NCI-H1930 (cell line): ENCODE results near the gene ETV4.

Source experiments
- DNase-seq, 2 experiments: peaks; one replicate each; lab custom pipeline; 2025; lab: John Stamatoyannopoulos, UW

Gene ETV4

GRCh38 chr17:43543771-43544575 lies 2.2 kb downstream of the ETV4 start:
- DNase-seq = no peak

DNA sequence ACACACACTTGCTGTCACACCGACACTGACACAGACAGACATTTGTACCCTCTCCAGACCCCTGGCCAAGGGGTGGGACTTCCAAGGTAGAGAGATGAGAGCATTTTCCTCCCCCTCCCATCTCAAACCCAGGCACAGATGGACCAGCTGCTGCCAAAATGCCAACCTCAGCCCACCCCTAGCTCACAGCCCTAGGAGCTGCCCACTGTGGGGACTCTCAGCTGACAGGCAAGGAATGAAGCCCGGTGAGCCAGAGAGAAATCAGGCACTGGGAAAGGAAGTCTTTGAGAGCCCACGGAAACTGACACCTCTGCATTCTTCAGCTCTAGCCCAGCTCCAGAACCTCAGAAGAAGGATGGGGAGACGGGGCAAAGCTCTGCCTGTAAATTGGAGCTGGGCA lies 2.8 kb downstream of the ETV4 start:
- no peak for DNase-seq

GRCh38 chr17:43542859-43543258 lies 3.3 kb downstream of the ETV4 start:
- DNase-seq = no peak

DNA sequence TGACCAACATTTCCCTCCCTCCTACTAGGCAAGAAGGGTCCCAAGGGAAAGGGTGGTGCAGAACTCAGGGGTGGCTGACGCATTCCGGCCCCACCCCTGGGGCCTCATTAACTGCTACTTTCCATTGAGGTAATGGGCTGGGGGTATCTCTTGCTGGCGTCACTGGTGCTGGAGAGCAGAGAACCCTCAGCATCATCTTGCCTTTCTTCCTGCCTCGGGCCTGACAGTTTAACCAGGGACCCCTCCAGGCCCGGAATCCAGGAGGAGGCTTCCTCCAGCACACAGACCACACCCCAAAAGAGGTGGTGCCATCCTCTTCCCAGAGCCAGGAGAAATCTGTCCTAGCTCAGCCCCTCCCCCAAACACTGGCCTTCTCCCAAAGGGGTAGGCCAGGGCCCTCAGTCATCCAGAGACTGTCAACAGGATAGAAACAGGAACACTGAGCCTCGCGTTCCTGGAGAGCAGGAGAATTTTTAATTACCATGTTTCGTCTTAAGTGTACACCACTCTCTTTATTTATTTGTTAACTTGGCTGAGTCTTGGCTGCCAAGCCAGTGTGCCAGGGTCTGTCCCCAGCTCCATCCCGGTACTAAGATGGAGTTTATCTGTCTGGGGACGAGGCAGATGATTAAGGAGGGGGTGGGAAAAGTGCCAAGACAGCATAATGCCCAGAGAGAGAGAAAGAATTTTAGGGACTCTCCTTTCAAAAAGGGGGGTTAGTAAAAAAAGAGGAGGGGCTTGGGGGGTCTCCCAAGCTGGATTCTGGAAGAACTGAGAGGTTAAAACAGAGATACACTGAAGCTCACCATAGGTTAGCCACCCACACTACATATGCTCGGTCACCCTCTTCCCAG lies 5.1 kb downstream of the ETV4 start:
- DNase-seq = no peak

DNA sequence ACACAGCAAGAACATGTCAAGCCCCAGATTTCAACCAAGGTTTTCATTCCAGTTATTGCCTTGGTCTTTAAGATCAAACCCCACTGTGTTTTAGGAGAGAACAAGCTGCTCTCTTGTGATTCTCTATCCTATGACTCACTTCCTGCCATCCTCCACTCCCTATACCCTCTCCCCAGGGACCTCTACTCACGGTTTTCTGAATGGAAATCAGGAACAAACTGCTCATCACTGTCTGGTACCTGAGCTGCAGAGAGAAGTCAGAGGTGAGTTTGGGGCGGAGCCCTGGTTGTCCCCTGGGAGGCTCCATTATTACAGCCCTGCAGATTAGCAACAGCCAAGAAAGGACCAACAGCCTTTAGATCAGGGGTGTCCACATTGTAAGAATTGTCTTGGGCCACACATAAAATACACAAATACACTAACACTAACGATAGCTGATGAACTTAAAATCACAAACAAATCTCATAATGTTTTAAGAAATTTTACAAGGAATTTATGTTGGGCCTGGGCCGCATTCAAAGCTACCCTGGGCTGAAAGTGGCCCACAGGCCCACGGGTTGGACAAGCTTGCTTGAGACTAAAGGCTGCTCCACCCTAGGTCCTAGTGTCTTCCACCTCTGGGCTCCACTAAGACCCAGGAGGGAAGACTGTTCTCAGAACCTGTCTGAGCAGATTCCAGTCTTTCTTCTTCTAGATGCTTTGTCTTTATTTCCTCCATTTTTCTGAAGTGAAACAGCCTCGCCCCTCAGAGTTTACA lies 9.7 kb downstream of the ETV4 start:
- DNase-seq = peak in 1 of 2 experiments; percentile 7

- DNase-seq = no peak
These were observed 11.2 kb downstream of the ETV4 start for GRCh38 chr17:43534909-43535308.

GRCh38 chr17:43533699-43534098 lies 12.4 kb downstream of the ETV4 start:
- DNase-seq = no peak

DNA sequence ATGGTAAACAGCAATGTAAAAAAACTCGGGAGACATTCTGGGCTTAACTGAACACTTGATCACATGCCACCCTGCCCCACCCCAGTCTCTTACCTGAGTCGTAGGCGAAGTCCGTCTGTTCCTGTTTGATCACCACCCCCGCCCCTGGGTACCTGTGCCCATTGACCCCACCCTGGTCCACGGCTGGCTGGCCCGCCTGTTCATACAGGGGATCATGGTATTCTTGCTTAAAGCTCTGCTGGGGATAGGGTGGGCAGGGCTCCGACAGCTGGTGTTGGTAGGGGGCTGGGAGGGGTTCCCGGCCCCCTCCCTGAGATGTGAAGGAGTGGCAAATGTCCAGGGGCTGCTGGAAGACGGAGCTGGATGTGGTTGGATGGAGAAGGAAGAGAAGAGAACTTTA lies 13.6 kb downstream of the ETV4 start:
- no peak for DNase-seq

DNA sequence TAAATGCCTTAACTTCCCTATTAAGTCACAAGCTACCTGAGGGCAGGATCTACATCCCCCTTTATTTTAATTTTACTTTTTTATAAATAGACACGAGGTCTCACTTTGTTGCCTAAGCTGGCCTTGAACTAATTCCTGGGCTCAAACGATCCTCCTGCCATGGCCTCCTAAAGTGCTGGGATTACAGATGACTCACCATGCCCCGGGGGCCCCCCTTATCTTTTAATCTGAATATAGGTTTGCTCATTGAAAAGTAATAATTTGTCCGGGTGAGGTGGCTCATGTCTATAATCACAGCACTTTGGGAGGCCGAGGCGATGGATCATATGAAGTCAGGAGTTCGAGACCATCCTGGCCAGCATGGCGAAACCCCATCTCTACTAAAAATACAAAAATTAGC lies 14.2 kb downstream of the ETV4 start:
- DNase-seq = no peak

DNA sequence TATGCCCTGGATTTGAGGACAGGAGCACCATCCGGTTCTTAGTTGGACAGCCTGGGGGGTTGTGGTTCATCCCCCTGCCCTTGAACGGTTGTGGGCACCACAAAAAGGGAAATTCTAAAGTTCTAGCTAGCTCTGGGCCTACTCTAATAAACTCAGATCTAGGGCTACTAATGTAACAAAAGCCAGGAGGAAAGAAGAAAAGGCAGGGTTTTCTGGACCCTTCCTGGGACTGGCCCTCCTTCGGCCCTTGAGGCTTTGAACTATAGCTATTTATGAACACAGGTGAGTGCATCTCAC lies 15.1 kb downstream of the ETV4 start:
- DNase-seq = no peak

DNA sequence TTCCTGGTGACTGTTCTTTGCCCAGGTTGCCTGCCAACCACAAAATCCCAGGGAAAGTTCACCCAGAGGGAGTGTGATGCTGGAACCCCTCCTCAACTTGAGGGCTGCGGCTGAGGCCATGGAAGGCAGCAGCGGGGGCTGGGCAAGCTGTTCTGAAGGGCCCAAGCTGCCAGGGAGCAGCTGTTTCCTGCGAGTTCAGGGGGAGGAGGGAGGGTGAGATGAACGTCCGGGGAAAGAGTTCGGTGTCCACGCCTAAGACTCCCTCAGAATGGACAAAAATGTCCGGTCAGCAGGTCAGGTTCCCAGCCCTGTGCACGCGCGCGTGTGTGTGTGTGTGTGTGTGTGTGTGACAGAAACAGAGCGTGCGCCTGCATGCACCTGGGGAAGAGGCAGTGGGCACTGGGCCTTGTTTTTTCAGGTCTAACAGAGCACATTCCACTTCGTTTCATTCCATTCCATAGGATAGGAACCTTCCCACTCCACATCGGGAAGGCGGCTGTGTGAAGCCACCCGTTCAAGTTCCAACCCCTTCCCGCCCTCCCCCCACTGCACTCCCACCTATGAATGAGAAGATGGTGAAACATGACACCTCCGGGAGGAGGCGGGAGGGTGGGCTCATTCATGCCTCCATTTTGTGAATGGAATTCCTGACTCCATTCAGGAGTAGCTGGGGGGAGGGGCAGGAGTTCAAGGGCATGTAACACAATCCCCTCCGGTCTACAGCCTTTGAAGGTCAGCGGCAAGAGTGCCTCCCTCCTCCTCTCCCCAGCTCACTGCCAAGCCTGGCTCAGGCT lies 15.7 kb downstream of the ETV4 start:
- peak; percentile 74 to 85 for DNase-seq

DNA sequence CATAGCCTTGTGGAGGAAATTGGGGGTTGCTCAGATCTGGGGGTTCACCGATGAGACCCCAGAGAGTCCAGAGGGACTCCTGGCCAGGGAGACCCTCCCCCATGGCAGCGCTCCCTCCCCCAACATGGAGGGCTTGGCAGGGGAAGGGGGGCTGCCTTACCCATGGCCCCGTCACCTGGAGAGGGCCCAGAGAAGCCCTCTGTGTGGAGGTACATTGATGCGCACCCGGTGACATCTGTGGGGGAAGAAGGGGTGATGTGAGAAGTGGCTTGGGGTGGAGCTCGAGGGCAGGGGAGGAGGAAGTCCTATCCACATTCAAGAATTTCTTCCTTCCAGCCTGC lies 16.2 kb downstream of the ETV4 start:
- no peak for DNase-seq

DNA sequence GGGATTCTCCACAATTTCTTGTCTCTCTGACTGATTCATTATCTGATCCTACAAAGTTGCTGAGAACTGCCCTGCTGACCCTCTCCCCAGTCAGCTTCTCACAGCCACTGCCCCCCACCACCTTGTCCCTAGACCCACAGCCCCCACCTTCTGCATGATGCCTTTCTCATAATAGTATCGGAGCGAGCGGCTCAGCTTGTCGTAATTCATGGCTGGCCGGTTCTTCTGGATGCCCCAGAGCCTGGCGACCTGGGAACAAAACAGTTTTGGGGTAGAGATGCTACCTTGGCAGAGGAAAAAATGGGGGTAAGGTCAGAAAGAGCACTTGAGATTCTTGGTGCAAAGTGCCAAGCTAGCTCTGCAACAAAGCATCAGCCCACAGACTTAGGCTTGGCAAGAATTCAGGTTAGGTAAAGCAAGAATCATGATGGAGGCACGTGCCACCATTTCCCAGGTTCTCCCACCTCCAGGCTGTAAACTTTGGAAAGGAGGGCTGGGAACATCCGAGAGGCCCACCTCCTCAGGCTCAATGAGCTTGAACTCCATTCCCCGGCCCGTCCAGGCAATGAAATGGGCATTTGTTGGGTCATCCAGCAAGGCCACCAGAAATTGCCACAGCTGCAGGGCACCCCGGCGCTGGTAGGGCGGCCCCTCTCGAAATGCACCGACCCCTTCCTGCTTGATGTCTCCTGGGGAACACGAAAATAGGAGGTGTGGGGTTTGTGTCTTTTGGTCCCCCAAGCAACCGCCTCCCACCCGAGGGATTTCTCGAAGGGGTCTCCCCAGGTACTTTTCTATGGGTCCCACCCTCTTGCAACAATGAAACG lies 16.9 kb downstream of the ETV4 start:
- DNase-seq = no peak

DNA sequence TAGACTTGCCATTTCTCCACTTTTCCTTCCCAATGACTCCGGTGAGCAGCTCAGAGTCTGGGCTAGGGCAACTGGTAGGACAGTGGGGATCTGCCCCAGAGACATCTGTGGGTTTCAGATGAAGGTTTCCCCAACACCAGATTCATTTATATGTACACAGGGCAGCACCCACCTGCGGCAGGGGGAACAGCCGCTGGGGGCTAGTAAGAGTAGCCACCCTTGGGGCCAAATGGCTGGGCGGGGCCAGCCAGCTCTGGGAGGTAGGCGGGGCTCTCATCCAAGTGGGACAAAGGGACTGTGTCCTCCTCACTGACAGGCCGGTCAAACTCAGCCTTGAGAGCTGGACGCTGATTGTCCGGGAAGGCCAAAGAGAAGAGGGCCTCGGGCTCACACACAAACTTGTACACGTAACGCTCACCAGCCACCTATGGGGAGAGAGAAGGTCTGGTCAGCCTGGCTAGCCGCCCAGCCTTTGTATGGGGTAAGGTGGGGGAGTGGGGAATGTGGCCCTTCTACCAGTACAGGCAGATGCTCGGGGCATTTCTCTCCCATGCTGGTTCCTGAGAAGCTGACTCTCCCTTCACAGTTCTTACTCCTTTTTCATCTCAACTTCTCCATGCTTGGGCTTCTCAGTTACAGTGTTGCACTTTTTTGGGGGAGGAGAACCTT lies 17.7 kb downstream of the ETV4 start:
- DNase-seq = no peak

- no peak for DNase-seq
These were observed 19.1 kb downstream of the ETV4 start for GRCh38 chr17:43526886-43527648.

DNA sequence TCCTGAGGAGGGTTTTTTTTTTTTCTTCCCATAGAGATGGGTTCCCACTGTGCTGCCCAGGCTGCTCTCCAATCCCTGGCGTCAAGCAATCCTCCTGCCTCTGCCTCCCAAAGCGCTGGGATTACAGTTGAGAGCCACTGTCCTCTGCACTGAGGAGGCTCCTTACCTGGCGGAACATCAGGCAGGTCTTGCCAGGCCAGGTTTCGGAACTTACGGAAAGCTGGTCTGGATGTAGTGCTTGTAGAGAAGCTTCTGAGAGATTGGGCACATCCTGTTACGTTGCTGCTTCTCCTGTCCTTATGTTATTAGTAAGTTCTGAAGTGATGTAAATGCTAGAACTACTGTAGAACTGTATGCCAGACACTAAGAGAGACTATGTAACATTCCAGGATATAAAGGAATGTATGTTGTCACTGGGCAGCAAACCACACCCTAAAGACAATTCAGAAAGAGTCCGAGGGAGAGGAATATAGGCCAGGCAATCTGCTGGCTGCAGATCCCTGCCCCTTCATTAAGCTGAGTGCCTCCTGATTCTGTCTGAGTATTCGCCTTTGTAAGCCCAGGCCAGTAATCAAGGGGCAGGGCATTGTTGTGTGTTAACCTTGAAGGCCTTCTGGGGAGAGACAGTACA lies 21.1 kb downstream of the ETV4 start:
- no peak for DNase-seq

DNA sequence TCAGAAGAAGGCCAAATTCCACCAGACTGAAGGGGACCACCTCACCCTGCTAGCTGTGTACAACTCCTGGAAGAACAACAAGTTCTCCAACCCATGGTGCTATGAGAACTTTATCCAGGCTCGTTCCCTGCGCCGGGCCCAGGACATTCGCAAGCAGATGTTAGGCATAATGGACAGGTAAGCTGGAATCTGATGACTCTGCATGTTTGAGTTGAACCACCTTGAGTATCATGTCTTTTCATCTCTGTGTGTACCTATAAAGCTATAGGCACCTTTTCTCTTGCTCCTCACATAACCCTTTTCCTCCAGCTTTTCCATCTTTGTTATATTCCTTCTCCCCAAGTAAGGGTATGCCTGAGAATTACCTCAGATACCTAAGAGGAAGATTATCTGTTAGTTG lies 24.8 kb downstream of the ETV4 start:
- DNase-seq = no peak

GRCh38 chr17:43517615-43518386 lies 28.3 kb downstream of the ETV4 start:
- no peak for DNase-seq

GRCh38 chr17:43517161-43517560 lies 29.0 kb downstream of the ETV4 start:
- DNase-seq = no peak
